DOHH2 (cell line): ENCODE data around the gene MSH5.

Experiments
- H3F3A ChIP-seq: fragments of 200-600 bp; sonication (generic), shearing (Covaris generic); 2 replicates; pipeline ENCODE4 v1.6.0; 2016; ENCODE audit warnings: antibody characterized with exemption, mild to moderate bottlenecking; ENCODE audit not compliant: control insufficient read depth, insufficient read depth
- H3K27ac ChIP-seq: fragments of 200-600 bp; sonication (generic); 2 replicates; pipeline ENCODE4 v1.5.1; 2014; ENCODE audit warnings: low read depth, mild to moderate bottlenecking, low read length, moderate library complexity
- H3K27me3 ChIP-seq: fragments of 200-600 bp; sonication (generic); 2 replicates; pipeline ENCODE4 v1.6.1; 2014; ENCODE audit warnings: mild to moderate bottlenecking, low read length, mixed read lengths; ENCODE audit not compliant: control insufficient read depth
- H3K36me3 ChIP-seq: fragments of 200-600 bp; sonication (generic); 2 replicates; pipeline ENCODE4 v1.6.1; 2014; ENCODE audit warnings: mild to moderate bottlenecking, low read length, moderate library complexity, mixed read lengths; ENCODE audit not compliant: control insufficient read depth
- H3K4me1 ChIP-seq: fragments of 200-600 bp; sonication (generic); 2 replicates; pipeline ENCODE4 v1.6.1; 2014; ENCODE audit warnings: mild to moderate bottlenecking, low read length, mixed read lengths; ENCODE audit not compliant: control insufficient read depth
- H3K4me2 ChIP-seq: fragments of 200-600 bp; sonication (generic); 2 replicates; pipeline ENCODE4 v1.6.0; 2014; ENCODE audit warnings: mild to moderate bottlenecking, low read length, moderate library complexity
- H3K4me3 ChIP-seq: fragments of 200-600 bp; sonication (generic); 2 replicates; pipeline ENCODE4 v1.5.1; 2014; ENCODE audit warnings: mild to moderate bottlenecking, low read length, mixed read lengths
- H3K79me2 ChIP-seq: fragments of 200-600 bp; sonication (generic); 2 replicates; pipeline ENCODE4 v1.6.1; 2014; ENCODE audit warnings: mild to moderate bottlenecking, low read length, mixed read lengths; ENCODE audit not compliant: control insufficient read depth
- H3K9me2 ChIP-seq: fragments of 200-600 bp; sonication (generic); replicated peaks from 2 replicates; pipeline ENCODE4 v1.6.1; 2014; ENCODE audit warnings: mild to moderate bottlenecking, low read length, mixed read lengths; ENCODE audit not compliant: control insufficient read depth
- H3K9me3 ChIP-seq: fragments of 200-600 bp; sonication (generic); 2 replicates; pipeline ENCODE4 v1.6.1; 2014; ENCODE audit warnings: antibody characterized with exemption, low read length, mixed read lengths; ENCODE audit not compliant: control insufficient read depth, insufficient read depth
- H4K20me1 ChIP-seq: fragments of 200-600 bp; sonication (generic); 2 replicates; pipeline ENCODE4 v1.6.0; 2014; ENCODE audit warnings: low read depth, mild to moderate bottlenecking, antibody characterized with exemption, low read length, moderate library complexity; ENCODE audit not compliant: control insufficient read depth, insufficient read depth
- EZH2phosphoT487 ChIP-seq: fragments of 200-600 bp; sonication (generic); IDR thresholded peaks from 2 replicates; pipeline ENCODE4 v1.6.1; 2017; ENCODE audit warnings: borderline replicate concordance, mild to moderate bottlenecking, antibody characterized with exemption, low read length, moderate library complexity, mixed read lengths
- TF ChIP-seq, protein P1 (sequence below): fragments of 200-600 bp; sonication (generic); IDR thresholded peaks from one replicate; pipeline ENCODE4 v1.5.1; 2014; ENCODE audit warnings: antibody characterized with exemption, mild to moderate bottlenecking, low read depth, low read length; ENCODE audit not compliant: poor library complexity, severe bottlenecking

The MSH5 gene

DNA sequence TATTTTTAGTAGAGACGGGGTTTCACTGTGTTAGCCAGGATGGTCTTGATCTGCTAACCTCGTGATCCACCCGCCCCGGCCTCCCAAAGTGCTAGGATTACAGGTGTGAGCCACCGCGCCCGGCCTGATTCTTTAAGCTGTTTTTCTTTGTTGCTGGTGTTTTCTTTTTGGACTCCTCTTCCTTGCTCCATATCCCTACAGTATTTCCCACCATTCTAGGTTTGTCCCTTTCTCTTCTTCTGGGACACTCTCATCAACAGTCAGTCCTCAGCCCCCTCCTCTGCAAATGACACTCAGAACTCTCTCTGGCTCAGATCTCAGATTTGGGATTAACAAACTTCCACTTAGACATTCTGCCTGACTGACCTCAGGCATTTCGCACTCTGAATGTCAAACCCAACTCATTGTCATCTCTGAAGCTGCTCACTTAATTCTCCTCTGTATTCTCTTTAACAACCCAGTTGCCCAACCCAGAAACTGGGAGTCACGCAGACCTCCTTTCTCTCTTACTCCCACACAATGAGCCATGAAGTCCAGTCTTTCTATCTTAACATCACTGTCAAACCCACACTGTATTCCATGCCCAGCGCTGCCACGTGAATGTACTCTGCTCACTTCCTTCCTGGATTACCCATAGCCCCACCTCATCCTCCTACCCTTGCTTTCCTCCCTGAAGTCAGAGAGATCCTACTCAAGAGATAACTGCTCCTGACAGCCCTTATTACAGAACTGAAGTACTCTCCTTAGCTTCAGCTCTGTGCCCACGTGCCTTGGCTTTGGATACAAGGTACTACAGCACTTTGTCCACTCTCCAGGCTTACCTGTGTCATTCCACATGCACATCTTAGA is 14.1 kb upstream of the MSH5 start:
- peaks cover 8% of the 10 kb centered on the region; the same call in 1 of the 2 replicates for H3K27me3 ChIP-seq
- H3K9me2 ChIP-seq: no peaks in the 10 kb centered on the region
- peaks cover 29% of the 10 kb centered on the region for H3K36me3 ChIP-seq
- no peak overlapping the region for H3K27ac ChIP-seq
- TF ChIP-seq, protein P1, sequence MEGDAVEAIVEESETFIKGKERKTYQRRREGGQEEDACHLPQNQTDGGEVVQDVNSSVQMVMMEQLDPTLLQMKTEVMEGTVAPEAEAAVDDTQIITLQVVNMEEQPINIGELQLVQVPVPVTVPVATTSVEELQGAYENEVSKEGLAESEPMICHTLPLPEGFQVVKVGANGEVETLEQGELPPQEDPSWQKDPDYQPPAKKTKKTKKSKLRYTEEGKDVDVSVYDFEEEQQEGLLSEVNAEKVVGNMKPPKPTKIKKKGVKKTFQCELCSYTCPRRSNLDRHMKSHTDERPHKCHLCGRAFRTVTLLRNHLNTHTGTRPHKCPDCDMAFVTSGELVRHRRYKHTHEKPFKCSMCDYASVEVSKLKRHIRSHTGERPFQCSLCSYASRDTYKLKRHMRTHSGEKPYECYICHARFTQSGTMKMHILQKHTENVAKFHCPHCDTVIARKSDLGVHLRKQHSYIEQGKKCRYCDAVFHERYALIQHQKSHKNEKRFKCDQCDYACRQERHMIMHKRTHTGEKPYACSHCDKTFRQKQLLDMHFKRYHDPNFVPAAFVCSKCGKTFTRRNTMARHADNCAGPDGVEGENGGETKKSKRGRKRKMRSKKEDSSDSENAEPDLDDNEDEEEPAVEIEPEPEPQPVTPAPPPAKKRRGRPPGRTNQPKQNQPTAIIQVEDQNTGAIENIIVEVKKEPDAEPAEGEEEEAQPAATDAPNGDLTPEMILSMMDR: no peak
- no peak for TF ChIP-seq EZH2phosphoT487
- H3K79me2 ChIP-seq: no peaks in the 10 kb centered on the region
- no peak overlapping the region for H3K4me3 ChIP-seq
- H3K4me2 ChIP-seq: no peak overlapping the region
- 0 out of 2 replicates have a peak, but pooled peaks cover 6% of the 10 kb centered on the region for H4K20me1 ChIP-seq
- no peaks in the 10 kb centered on the region for H3K9me3 ChIP-seq
- H3K4me1 ChIP-seq: peaks cover 41% of the 10 kb centered on the region
- peaks cover 8% of the 10 kb centered on the region for H3F3A ChIP-seq

DNA sequence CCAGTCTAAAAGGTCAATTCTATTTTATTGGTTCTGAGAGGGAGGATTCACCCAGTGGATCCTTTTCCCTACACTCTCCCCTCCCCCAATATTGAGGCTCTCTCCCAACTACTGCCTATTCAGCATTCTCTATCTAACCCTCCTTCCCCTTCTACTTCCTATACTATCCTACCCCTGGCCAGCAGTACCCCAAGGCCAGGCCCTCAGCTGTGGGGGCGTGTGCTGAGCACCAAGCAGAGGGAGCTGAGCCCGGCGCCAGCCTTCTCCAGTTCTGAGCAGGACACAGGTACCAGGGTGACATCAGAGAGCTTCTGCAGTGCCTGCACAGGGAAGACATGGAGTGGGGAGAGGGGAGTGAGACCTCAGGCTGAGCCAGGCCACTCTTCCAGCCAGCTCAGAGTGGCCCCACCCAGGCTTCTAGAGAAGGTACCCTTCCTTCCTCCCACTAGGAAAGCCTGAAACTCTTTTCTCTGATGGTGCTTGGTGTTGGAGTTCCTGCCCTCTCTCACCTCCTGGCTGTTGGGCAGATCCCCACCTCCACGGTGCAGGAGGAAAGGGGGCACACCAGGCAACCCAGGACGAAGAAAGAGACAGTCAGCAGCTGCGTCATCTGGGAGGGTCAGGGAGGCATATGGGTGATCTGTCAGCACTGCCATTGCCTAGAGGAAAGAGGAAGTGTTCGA is 12.6 kb upstream of the MSH5 start:
- Histone ChIP-seq H3K4me3 (peak overlapping the region; percentile 36; the same call in 1 of the 2 replicates), H3K27ac (peak overlapping the region; percentile 62), H3K9me3 (no peaks in the 10 kb centered on the region), H3K79me2 (no peaks in the 10 kb centered on the region), H3K4me2 (peak overlapping the region; percentile 56), H4K20me1 (0 out of 2 replicates have a peak, but pooled peaks cover 6% of the 10 kb centered on the region), H3F3A (peaks cover 19% of the 10 kb centered on the region), H3K36me3 (peaks cover 42% of the 10 kb centered on the region), H3K27me3 (no peaks in the 10 kb centered on the region), H3K9me2 (no peaks in the 10 kb centered on the region), H3K4me1 (peaks cover 41% of the 10 kb centered on the region)
- TF ChIP-seq, protein P1: no peak
- no peak for TF ChIP-seq EZH2phosphoT487

DNA sequence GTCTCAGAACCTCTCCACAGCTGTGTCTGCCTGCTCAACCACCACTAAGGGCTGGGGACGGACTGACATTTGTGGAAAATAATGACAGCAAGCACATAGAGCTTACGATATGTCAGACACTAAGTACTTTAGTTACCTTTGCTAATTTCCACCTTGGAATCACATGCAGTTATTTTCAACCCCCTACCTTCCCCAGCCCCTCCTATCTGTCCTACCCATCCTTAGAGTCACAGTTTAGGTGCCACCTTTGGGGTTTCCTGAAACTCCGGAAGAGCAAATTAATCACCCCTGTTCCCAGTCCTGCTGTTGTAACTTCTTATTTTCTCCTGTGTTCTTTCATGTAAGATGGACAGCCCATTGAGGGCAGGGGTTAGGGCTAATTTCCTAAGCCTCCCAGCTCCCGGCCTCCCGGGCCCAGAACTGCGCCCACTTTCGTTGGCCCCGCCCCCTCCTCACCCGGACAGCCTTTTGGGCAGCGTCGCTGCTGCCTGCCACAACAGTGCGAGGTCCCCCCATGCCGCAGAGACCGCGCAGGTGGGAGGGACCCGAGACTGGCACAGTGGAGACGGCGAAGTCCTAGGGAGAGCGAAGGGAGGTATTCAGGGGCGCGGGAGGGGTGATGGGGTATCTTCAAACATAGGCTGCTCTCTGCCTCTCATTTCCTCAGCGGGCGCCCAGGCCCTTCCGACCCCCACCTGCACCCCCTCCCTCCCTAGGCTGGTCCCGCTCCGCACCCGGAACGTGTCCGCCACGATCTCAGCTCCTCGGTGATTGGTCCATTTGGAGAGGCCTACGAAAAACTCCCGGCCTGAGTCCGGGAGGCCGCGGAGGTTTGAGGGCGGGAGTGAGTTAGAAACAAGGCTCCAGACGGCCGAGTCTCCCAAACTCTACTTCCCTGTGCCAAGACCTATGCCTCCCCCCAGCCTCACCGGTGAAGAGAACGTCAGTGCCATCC is 11.8 kb upstream of the MSH5 start:
- H3K4me1 ChIP-seq: peaks cover 41% of the 10 kb centered on the region
- no peaks in the 10 kb centered on the region for H3K9me2 ChIP-seq
- H3F3A ChIP-seq: peaks cover 21% of the 10 kb centered on the region
- no peaks in the 10 kb centered on the region for H3K9me3 ChIP-seq
- no peaks in the 10 kb centered on the region for H3K27me3 ChIP-seq
- H3K79me2 ChIP-seq: no peaks in the 10 kb centered on the region; the same call in 1 of the 2 replicates
- peak overlapping the region; percentile 62 for H3K27ac ChIP-seq
- peak overlapping the region; percentile 36 for H3K4me3 ChIP-seq
- TF ChIP-seq, protein P1: no peak
- no peak for TF ChIP-seq EZH2phosphoT487
- peak overlapping the region; percentile 56 for H3K4me2 ChIP-seq
- H4K20me1 ChIP-seq: 0 out of 2 replicates have a peak, but pooled peaks cover 6% of the 10 kb centered on the region
- peaks cover 49% of the 10 kb centered on the region for H3K36me3 ChIP-seq
